Calu3 (cell line): ENCODE results near the gene UFSP1. TPM values are rescaled to one million over a fixed set of nuclear protein-coding genes. Genes with fewer than 3 reads are reported as not detected.

Experiments
- BruUV-seq: library from RNA; stranded (reverse); fragments of 400-500 nt; replicated peaks from 2 replicates; lab custom pipeline; 2021; lab: Mats Ljungman, UMichigan
- CTCF ChIA-PET: fragments of 300-600 bp; sonication (Branson Sonifier 250); formaldehyde crosslinking; loops from one replicate; lab custom pipeline; 2022; ENCODE audit warnings: antibody characterized with exemption; lab: Charles Lee
- DNase-seq: peaks from one replicate; pipeline ENCODE4 v3.0.0; 2022
- H3K27ac Mint-ChIP-seq: one replicate; pipeline ENCODE4 v1.8.0; 2022; ENCODE audit warnings: mixed read lengths; ENCODE audit not compliant: unreplicated experiment
- H3K27me3 Mint-ChIP-seq: one replicate; pipeline ENCODE4 v1.8.0; 2022; ENCODE audit warnings: mixed read lengths; ENCODE audit not compliant: unreplicated experiment
- H3K36me3 Mint-ChIP-seq: one replicate; pipeline ENCODE4 v1.8.0; 2022; ENCODE audit warnings: mild to moderate bottlenecking, moderate library complexity, mixed read lengths; ENCODE audit not compliant: insufficient read depth, unreplicated experiment
- H3K4me1 Mint-ChIP-seq: one replicate; pipeline ENCODE4 v1.8.0; 2022; ENCODE audit warnings: mild to moderate bottlenecking, low read depth, mixed read lengths; ENCODE audit not compliant: unreplicated experiment
- H3K4me3 Mint-ChIP-seq: one replicate; pipeline ENCODE4 v1.8.0; 2022; ENCODE audit warnings: mild to moderate bottlenecking, low read depth, moderate library complexity, mixed read lengths; ENCODE audit not compliant: unreplicated experiment
- H3K9me3 Mint-ChIP-seq: one replicate; pipeline ENCODE4 v1.8.0; 2022; ENCODE audit warnings: low read depth, mixed read lengths; ENCODE audit not compliant: unreplicated experiment
- CTCF ChIP-seq: fragments of 200-600 bp; IDR thresholded peaks from one replicate; pipeline ENCODE4 v1.8.0; 2022; ENCODE audit warnings: antibody characterized with exemption; ENCODE audit not compliant: unreplicated experiment
- intact Hi-C: fragments of 100-400 bp; cut with micrococcal nuclease; formaldehyde crosslinking; loops from one replicate; pipeline ENCODE4 v1.10.0; 2022; ENCODE audit not compliant: unreplicated experiment
- total RNA-seq: library from RNA; stranded (reverse); gene quantifications from 2 replicates; pipeline ENCODE4 v1.2.3, GENCODE V29; 2022

Gene UFSP1
- total RNA-seq, 1 experiment from 2014 or later = 4.2 TPM

DNA sequence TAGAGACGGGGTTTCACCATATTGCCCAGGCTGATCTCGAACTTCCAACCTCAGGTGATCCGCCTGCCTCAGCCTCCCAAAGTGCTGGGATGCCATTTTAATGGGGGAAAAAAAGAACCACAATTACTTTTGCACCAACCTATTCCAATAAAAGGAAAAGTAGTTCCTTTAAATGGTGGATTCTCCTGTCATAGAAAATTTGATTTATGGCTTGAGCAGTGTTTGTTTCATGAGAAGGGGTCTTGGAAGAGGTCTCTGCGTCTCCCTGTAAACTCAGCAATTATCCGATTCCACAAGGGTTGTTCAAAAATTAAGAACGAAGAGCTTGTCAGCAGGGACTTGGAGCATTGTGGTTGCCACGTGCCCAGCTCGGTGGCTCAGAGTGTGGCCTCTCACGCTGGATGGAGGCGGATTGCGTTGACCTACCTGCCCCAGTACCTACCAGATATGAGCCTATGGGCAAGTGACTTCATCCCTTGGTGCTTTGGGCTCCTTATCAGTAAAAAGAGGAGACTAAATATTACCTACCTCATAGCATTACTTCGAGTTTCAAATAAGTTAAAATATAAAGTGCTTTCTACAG is 25.2 kb downstream of the UFSP1 start:
- Mint-ChIP-seq H3K27me3 (no peaks in the 10 kb centered on the region), H3K9me3 (no peaks in the 10 kb centered on the region), H3K36me3 (peaks cover 44% of the 10 kb centered on the region), H3K4me1 (no peaks in the 10 kb centered on the region), H3K4me3 (no peak overlapping the region), H3K27ac (no peak overlapping the region)
- TF ChIP-seq CTCF = no peak
- no peak for DNase-seq
- CTCF ChIA-PET = no interaction called here
- no TSS peak for BruUV-seq
- intact Hi-C loops = no loop called here

GRCh38 chr7:100863406-100863950 is 26.0 kb downstream of the UFSP1 start:
- no peak overlapping the region for H3K27ac Mint-ChIP-seq

GRCh38 chr7:100861616-100861985 is 27.9 kb downstream of the UFSP1 start:
- Mint-ChIP-seq H3K36me3 (peaks cover 26% of the 10 kb centered on the region), H3K4me3 (no peak overlapping the region), H3K9me3 (no peaks in the 10 kb centered on the region), H3K4me1 (no peaks in the 10 kb centered on the region), H3K27ac (no peak overlapping the region), H3K27me3 (no peaks in the 10 kb centered on the region)
- intact Hi-C loops = no loop called here
- DNase-seq = no peak
- CTCF ChIA-PET = no interaction called here
- no TSS peak for BruUV-seq
- no peak for TF ChIP-seq CTCF

More at GRCh38 chr7:100863406-100863950, 26.0 kb downstream of the UFSP1 start:
- BruUV-seq = no TSS peak
- DNase-seq = no peak
- no peaks in the 10 kb centered on the region for H3K27me3 Mint-ChIP-seq
- intact Hi-C loops = no loop called here
- H3K9me3 Mint-ChIP-seq = no peaks in the 10 kb centered on the region
- H3K4me1 Mint-ChIP-seq = no peaks in the 10 kb centered on the region
- peaks cover 38% of the 10 kb centered on the region for H3K36me3 Mint-ChIP-seq
- no peak overlapping the region for H3K4me3 Mint-ChIP-seq
- TF ChIP-seq CTCF = no peak
- CTCF ChIA-PET = no interaction called here

DNA sequence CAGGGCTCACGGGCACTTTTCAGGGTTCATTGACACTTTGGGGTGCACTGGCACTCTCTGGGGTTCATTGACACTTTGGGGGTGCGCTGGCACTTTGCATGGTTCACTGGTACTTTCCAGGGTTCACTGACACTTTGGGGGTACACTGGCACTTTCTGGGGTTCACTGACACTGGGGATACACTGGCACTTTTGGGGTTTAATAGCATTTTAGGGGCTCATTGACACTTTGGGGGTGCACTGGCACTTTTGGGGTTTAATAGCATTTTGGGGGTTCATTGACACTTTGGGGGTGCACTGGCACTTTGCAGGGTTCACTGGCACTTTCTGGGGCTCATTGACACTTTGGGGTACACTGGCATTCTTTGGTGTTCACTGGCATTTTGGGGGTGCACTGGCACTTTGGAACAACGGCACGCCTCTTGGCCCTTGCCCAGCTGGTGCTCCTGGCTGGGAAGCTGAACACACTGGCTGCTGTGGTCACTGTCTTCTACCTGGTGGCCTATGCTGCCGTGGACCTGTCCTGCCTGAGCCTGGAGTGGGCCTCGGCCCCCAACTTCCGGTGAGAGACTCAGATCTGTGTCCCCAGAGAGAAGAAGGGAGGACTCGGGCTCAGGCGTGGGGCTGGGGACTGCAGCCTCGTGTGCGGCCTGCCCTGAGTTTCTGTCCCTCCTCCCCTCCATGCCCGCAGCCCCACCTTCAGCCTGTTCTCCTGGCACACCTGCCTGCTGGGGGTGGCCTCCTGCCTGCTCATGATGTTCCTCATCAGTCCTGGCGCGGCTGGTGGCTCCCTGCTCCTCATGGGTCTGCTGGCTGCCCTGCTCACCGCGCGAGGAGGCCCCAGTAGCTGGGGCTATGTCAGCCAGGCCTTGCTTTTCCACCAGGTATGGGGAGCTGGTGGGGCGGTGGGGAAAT is 28.6 kb downstream of the UFSP1 start:
- Mint-ChIP-seq H3K27me3 (no peaks in the 10 kb centered on the region), H3K36me3 (peaks cover 20% of the 10 kb centered on the region), H3K4me1 (no peaks in the 10 kb centered on the region), H3K4me3 (no peak overlapping the region), H3K27ac (no peak overlapping the region), H3K9me3 (no peaks in the 10 kb centered on the region)
- CTCF ChIA-PET = no interaction called here
- BruUV-seq = no TSS peak
- DNase-seq = no peak
- intact Hi-C loops = no loop called here
- no peak for TF ChIP-seq CTCF
